Stomach (tissue), 9 donors: ENCODE results near the gene PFKFB3. TPM values are rescaled to one million over a fixed set of nuclear protein-coding genes. Genes with fewer than 3 reads are reported as not detected.

ENCODE experiments used
- DNase-seq, 2 donors: peaks; one replicate each; pipeline versions ENCODE4 v3.0.0 to v3.0.0-alpha.2; 2013 to 2019
- H3K27ac ChIP-seq, 5 donors: fragments of 200-600 bp in 4 of 5; sonication (generic) in 4 of 5; one replicate each; pipeline ENCODE4 v1.5.1; 2013 to 2019; ENCODE audit warnings: mild to moderate bottlenecking in 1 of 5, moderate library complexity in 1 of 5
- H3K27me3 ChIP-seq, 3 donors: fragments of 200-600 bp; sonication (generic); one replicate each; pipeline ENCODE4 v1.5.1; 2017 to 2019; ENCODE audit warnings: mixed run types in 1 of 3
- H3K36me3 ChIP-seq, 4 donors: fragments of 200-600 bp; sonication (generic); 1 replicate in 3 of 4; 2 replicates in 1 of 4; pipeline ENCODE4 v1.5.1; 2016 to 2019
- H3K4me1 ChIP-seq, 4 donors: fragments of 200-600 bp; sonication (generic); one replicate each; pipeline ENCODE4 v1.5.1; 2016 to 2019
- H3K4me3 ChIP-seq, 4 donors: fragments of 200-600 bp; sonication (generic) in 3 of 4; one replicate each; pipeline ENCODE4 v1.5.1; 2016 to 2019; ENCODE audit warnings: mild to moderate bottlenecking in 1 of 4
- H3K9me3 ChIP-seq, 4 donors: fragments of 200-600 bp; sonication (generic); one replicate each; pipeline ENCODE4 v1.5.1; 2016 to 2019
- CTCF ChIP-seq, 7 experiments: fragments of 450-650 bp in 4 of 7; fragments of 200-600 bp in 3 of 7; sonication (generic) in 3 of 7; IDR thresholded peaks; one replicate each; pipeline ENCODE4 v1.5.1; 2016 to 2019; ENCODE audit warnings: antibody characterized with exemption in 7 of 7, control low read depth in 2 of 7, mild to moderate bottlenecking in 1 of 7
- EP300 ChIP-seq: sonication (generic); formaldehyde crosslinking; IDR thresholded peaks from one replicate; pipeline ENCODE4 v1.6.1; 2017; ENCODE audit warnings: antibody characterized with exemption
- POLR2A ChIP-seq, 4 donors: fragments of 450-650 bp; IDR thresholded peaks; one replicate each; pipeline ENCODE4 v1.6.1; 2016; ENCODE audit warnings: antibody characterized with exemption in 4 of 4, control low read depth in 2 of 4, mild to moderate bottlenecking in 1 of 4, moderate library complexity in 1 of 4
- POLR2AphosphoS5 ChIP-seq, 3 donors: sonication (generic); formaldehyde crosslinking; IDR thresholded peaks; one replicate each; pipeline ENCODE4 v1.6.1; 2016; ENCODE audit warnings: antibody characterized with exemption in 3 of 3
- WGBS, 5 donors: extraction: QIAGEN DNeasy Blood & Tissue Kit in 3 of 5; methylation state at CpG; one replicate each; pipeline versions ENCODE4 v1.1.5 to v1.1.7; 2013 to 2018; 5-methylcytosine and 5-hydroxymethylcytosine counted together
- intact Hi-C: fragments of 100-400 bp; cut with DNase I; formaldehyde crosslinking; loops from one replicate; pipeline ENCODE4 v1.15.1; 2023; ENCODE audit warnings: low total_unique reads
- polyA plus RNA-seq, 3 donors: library from polyadenylated mRNA; stranded (reverse); fragments of 200-250 nt; gene quantifications; one replicate each; pipeline ENCODE4 v1.2.3, GENCODE V29; 2013
- small RNA-seq, 4 donors: library from RNA; depleted of rRNA; stranded (forward); fragments of <200 nt; gene quantifications; one replicate each; pipeline ENCODE3, GENCODE V24; 2016
- total RNA-seq, 5 donors: library from RNA; depleted of rRNA; stranded (reverse); fragments of >200 nt; gene quantifications; one replicate each; pipeline versions ENCODE4 v1.1.0 to v1.2.3, GENCODE V29; 2014 to 2016
- donor health status: healthy with polysubstance abuse.
- donor health status: Bipolar disorder and iron deficiency.
- donor health status: healthy.

Gene PFKFB3
- total and polyA plus RNA-seq, 8 donors, result 17.7 to 199 (median 38.0) TPM

GRCh38 chr10:6299743-6300105, 97.0 kb downstream of the PFKFB3 start:
- no peak for TF ChIP-seq EP300
- no peak for TF ChIP-seq POLR2AphosphoS5 (IDR thresholded peaks at IDR 0.05)
- TF ChIP-seq CTCF (IDR thresholded peaks at IDR 0.05), result no peak
- no peak for TF ChIP-seq POLR2A (IDR thresholded peaks at IDR 0.05)
- WGBS, 5 donors, result 92 to 95% (median 94%) methylated on average over 2 of the region's 2 CpGs
- Histone ChIP-seq H3K9me3 (no peaks in the 10 kb centered on the region), H3K4me1 (peaks cover 34 to 69% (median 44%) of the 10 kb centered on the region in 4 donors), H3K27me3 (no peaks in the 10 kb centered on the region), H3K36me3 (no peaks in the 10 kb centered on the region), H3K27ac (peak overlapping the region in 4 of 5 donors; percentile 50 to 75 (median 68)), H3K4me3 (no peak overlapping the region)
- intact Hi-C loops, result no loop called here
- no peak for DNase-seq

- peak in 1 of 2 donors; percentile 63 for DNase-seq
- 49 to 66% (median 51%) methylated on average over 14 of the region's 14 CpGs for WGBS, 5 donors
- Histone ChIP-seq H3K9me3 (no peaks in the 10 kb centered on the region), H3K27ac (peak overlapping the region; percentile 29 to 75 (median 66)), H3K4me1 (peaks cover 34 to 69% (median 44%) of the 10 kb centered on the region in 4 donors), H3K4me3 (no peak overlapping the region), H3K36me3 (no peaks in the 10 kb centered on the region), H3K27me3 (no peaks in the 10 kb centered on the region)
- TF ChIP-seq EP300, result no peak
- no peak for TF ChIP-seq CTCF (IDR thresholded peaks at IDR 0.05)
- TF ChIP-seq POLR2A (IDR thresholded peaks at IDR 0.05), result no peak
- peak in 1 of 3 donors; percentile 20 for TF ChIP-seq POLR2AphosphoS5 (IDR thresholded peaks at IDR 0.05)
- intact Hi-C loops, result no loop called here
Observed at GRCh38 chr10:6300106-6300783, 97.5 kb downstream of the PFKFB3 start.

- no peak overlapping the region for H3K4me3 ChIP-seq
- intact Hi-C loops, result no loop called here
- H3K27ac ChIP-seq, result peak overlapping the region in 4 of 5 donors; percentile 56 to 75 (median 68)
- H3K27me3 ChIP-seq, result no peaks in the 10 kb centered on the region
- no peaks in the 10 kb centered on the region for H3K36me3 ChIP-seq
- DNase-seq, result no peak
- no peak for TF ChIP-seq POLR2A (IDR thresholded peaks at IDR 0.05)
- no peak for TF ChIP-seq CTCF (IDR thresholded peaks at IDR 0.05)
- TF ChIP-seq EP300, result no peak
- TF ChIP-seq POLR2AphosphoS5 (IDR thresholded peaks at IDR 0.05), result no peak
- H3K9me3 ChIP-seq, result no peaks in the 10 kb centered on the region
- WGBS, 5 donors, result 88 to 96% (median 90%) methylated on average over 5 of the region's 5 CpGs
- peaks cover 34 to 62% (median 44%) of the 10 kb centered on the region in 4 donors for H3K4me1 ChIP-seq
Observed at GRCh38 chr10:6300784-6301460, 98.2 kb downstream of the PFKFB3 start.

- 58 to 70% (median 64%) methylated on average over 7 of the region's 7 CpGs for WGBS, 5 donors
- H3K4me1 ChIP-seq, result peaks cover 34 to 56% (median 40%) of the 10 kb centered on the region in 4 donors
- TF ChIP-seq POLR2AphosphoS5 (IDR thresholded peaks at IDR 0.05) (peak in 2 of 3 donors; percentile 45 to 52), POLR2A (IDR thresholded peaks at IDR 0.05) (no peak)
- H3K27me3 ChIP-seq, result no peaks in the 10 kb centered on the region
- no peak overlapping the region for H3K4me3 ChIP-seq
- no peak for DNase-seq
- intact Hi-C loops, result no loop called here
- H3K36me3 ChIP-seq, result no peaks in the 10 kb centered on the region
- peak overlapping the region in 4 of 5 donors; percentile 66 to 77 (median 72) for H3K27ac ChIP-seq
- H3K9me3 ChIP-seq, result peaks cover 0 to 2% (median 0%) of the 10 kb centered on the region in 4 donors
Observed at GRCh38 chr10:6301488-6302075, 98.8 kb downstream of the PFKFB3 start.

Small RNAs within 50 kb of the gene (small RNA-seq; reads per million reads assigned to genes)
- 0 reads per million in 4 donors for gene RF00019

Other genes starting within 250 kb of the PFKFB3 start
- 10 to 100 TPM in 3 of 5 donors, 1 to 10 TPM in 2; 6.7 to 63.0 (median 16.1) TPM for gene IL15RA, start 225.4 kb upstream of the PFKFB3 start, total RNA-seq
- 10 to 100 TPM; 13.9 to 26.1 (median 15.7) TPM for gene IL15RA, start 225.4 kb upstream of the PFKFB3 start, polyA plus RNA-seq
- 1 to 10 TPM in 2 of 5 donors, under 1 TPM in 1, not detected in 2; 0.45 to 2.3 (median 1.5) TPM for gene IL2RA, start 140.6 kb upstream of the PFKFB3 start, total RNA-seq
- gene IL2RA, start 140.6 kb upstream of the PFKFB3 start, polyA plus RNA-seq, result 1 to 10 TPM in 1 of 3 donors, under 1 TPM in 2; 0.46 to 1.3 (median 0.60) TPM
- gene RBM17, start 113.9 kb upstream of the PFKFB3 start, total RNA-seq, result 100 to 1,000 TPM in 3 of 5 donors, 10 to 100 TPM in 2; 71.0 to 168 (median 105) TPM
- 10 to 100 TPM; 41.4 to 58.5 (median 50.9) TPM for gene RBM17, start 113.9 kb upstream of the PFKFB3 start, polyA plus RNA-seq